GM12801 (cell line): ENCODE data around the gene ZSCAN9.

Source experiments
- CTCF ChIP-seq: IDR thresholded peaks from one replicate; pipeline ENCODE4 v1.5.1; 2011; ENCODE audit warnings: control low read depth; ENCODE audit not compliant: insufficient read length; ENCODE audit errors: extremely low read depth

ZSCAN9 gene

GRCh38 chr6:28224131-28225055 lies 682 bp upstream of the ZSCAN9 start:
- TF ChIP-seq CTCF = no peak

GRCh38 chr6:28226460-28226859 lies 1.4 kb downstream of the ZSCAN9 start:
- no peak for TF ChIP-seq CTCF

GRCh38 chr6:28232785-28233184 lies 7.7 kb downstream of the ZSCAN9 start:
- no peak for TF ChIP-seq CTCF

- TF ChIP-seq CTCF = no peak
Measured at GRCh38 chr6:28235912-28236452, 10.9 kb downstream of the ZSCAN9 start.

- TF ChIP-seq CTCF = no peak
Measured at GRCh38 chr6:28239636-28240035, 14.6 kb downstream of the ZSCAN9 start.

GRCh38 chr6:28240471-28240870 lies 15.4 kb downstream of the ZSCAN9 start:
- TF ChIP-seq CTCF = no peak

- no peak for TF ChIP-seq CTCF
Measured at GRCh38 chr6:28243946-28244345, 18.9 kb downstream of the ZSCAN9 start.
